Jurkat, Clone E6-1 (cell line): ENCODE data around the gene KAT6B.

Source experiments
- DNase-seq: peaks from one replicate; pipeline ENCODE4 v3.0.0-alpha.2; 2011; ENCODE audit warnings: low read depth, low spot score
- H3K4me3 ChIP-seq: 2 replicates; pipeline ENCODE4 v1.5.1; 2011; ENCODE audit warnings: mild to moderate bottlenecking, low read length, control low read depth, moderate library complexity

KAT6B gene

DNA sequence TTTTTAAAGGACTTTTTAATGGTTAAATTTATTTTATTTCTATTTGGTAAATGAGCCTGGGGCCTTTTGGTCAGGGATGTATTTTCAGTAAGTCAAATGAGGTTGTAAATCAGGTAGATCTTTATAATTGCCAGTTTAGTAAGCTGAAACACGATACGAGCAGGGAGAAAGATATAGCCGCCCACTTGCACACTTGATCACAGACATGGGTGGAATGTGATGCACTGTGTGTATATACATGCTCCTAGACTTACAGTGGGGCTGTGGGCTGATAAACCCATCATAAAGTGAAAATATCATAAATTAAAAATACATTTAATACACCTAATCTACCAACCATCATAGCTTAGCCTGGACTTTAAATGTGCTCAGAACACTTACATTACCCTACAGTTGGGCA, 165.7 kb downstream of the KAT6B start:
- no peak for DNase-seq
- H3K4me3 ChIP-seq = no peak overlapping the region

DNA sequence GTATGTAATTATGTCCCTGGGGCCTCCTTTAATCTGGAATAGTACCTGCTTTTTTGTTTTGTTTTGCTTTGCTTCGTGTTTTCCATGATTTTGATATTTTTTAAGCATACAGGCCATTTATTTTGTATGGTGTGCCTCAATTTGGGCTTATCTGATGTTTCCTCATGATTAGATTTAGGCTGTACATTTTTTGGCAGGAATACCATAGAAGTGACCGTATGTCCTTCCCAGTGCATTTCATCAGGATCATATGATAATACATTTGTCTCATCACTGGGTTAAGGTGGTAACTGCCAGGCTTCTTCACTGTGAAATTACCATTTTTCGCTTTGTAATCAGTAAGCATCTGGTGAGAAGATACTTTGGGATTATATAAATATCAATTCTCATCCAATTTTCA, 167.2 kb downstream of the KAT6B start:
- no peak overlapping the region for H3K4me3 ChIP-seq
- no peak for DNase-seq

DNA sequence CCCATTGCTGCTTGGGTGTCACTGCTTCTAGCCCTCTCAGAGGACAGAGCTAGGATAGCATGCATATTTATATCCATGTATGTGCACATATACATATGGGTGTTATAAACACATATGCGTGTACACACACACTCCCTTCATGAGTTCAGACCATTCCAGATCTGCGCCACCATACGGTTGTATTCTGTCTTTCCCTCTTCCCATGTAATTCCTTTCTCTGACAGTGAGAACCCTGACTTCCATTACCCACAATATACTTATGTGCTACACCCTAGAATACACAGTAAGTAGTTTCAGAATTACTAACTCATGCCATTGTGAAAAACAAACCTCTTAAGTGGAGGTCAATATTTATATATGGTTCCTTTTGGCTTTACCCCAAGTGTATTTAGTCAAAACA, 168.5 kb downstream of the KAT6B start:
- DNase-seq = no peak
- H3K4me3 ChIP-seq = no peak overlapping the region

DNA sequence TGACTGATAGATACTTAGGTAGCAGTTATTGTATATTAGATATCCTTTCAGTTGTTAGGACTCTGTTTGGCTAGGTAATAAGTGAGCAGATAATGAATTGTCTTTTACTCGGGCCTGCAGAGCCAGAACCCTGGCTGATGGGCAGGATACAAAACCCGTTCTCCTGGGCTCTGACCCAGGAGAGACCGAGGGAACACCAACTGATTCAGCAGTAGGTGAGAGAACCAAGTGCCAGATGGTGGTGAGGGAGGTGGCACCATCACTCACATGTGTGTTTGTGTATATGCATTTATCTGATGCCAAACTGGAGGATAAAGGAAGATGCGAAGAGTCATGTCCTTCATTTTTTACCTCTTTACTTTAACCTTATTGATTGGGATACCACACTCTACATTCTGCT, 169.4 kb downstream of the KAT6B start:
- DNase-seq = no peak
- H3K4me3 ChIP-seq = no peak overlapping the region

DNA sequence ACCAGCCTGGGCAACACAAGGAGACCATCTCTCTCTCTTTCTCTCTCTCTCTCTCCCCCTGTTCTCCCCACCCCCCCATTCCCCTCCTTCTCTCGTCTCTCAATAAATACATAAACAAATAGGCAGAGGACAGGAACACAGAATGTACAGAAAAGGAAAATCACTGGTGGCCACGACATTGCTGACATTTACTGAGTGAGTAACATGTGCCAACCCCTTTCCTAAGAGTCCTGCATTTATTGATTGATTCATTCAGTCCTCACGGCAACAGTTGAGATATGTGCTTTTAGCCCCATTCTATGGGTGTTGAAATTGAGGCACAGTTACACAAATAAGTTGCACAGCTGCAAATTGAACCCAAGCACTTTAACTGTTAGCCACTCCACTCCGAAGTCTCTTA, 170.8 kb downstream of the KAT6B start:
- H3K4me3 ChIP-seq = no peak overlapping the region
- no peak for DNase-seq

GRCh38 chr10:75000748-75001321, 174.4 kb downstream of the KAT6B start:
- H3K4me3 ChIP-seq = no peak overlapping the region
- DNase-seq = no peak

GRCh38 chr10:75001715-75002350, 175.4 kb downstream of the KAT6B start:
- no peak for DNase-seq

DNA sequence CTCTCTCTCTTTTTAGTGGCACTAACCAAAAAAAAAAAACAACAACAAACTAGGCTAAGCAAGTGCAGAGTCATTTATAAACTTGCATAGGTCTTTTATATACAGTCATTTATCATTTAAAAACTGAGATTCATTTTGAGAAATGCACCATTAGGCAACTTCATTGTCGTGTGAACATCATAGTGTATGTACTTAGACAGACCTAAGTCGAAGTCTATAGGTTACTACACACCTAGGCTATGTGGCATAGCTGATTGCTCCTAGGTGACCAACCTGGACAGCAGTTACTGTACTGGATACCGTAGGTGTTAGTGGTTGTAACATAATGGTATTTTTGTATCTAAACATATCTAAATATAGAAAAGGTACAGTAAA, 175.9 kb downstream of the KAT6B start:
- H3K4me3 ChIP-seq = no peak overlapping the region
- DNase-seq = no peak

More at GRCh38 chr10:75001715-75002350, 175.4 kb downstream of the KAT6B start:
- no peak overlapping the region for H3K4me3 ChIP-seq

DNA sequence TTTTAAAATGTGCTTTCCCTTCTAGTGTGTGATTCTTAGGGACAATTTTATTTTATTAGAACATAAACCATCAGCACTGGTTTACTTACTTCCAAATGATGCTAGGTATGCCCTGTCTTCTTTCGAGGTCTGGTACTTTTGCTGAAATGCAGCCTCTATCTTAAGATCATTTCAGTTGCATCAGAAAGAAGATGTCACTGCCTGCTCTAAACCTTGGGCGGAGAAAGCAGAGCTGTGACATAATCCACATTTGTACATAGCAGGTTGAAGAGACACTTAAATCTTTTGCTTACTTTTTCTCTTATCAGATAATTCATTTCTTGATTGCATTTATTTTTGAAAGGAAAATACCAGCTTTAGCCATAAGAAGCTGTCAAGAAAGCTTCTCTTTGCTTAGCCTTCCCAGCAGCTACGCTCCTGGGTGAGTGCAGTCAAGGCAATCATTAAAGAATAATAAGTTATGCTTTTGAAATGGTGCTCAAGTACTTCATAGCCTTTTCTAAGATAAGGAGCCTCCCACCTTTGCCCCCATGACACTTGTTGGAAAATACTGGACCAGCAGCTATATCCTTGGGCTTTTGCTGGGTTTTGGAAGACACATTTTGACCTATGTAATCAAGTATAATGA, 176.7 kb downstream of the KAT6B start:
- no peak for DNase-seq
- no peak overlapping the region for H3K4me3 ChIP-seq

DNA sequence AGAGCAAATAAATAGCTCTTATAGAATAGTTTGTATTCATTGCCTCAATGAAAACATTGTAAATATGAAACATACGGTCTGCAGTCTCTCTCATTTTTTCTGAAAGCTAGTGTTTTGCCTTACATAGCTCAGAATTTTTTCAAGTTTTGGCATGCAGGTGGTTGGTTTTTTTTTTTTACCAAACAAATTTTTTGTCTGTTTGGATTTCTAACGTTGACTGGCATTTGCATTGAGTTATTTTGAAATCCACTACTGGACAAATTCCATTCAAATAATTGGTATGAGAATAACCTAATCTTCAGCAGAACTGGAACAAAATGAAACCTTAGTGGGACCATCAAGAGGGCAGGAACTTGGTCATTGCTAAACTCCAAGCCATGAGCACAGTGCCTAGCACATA, 177.5 kb downstream of the KAT6B start:
- H3K4me3 ChIP-seq = no peak overlapping the region
- DNase-seq = no peak

DNA sequence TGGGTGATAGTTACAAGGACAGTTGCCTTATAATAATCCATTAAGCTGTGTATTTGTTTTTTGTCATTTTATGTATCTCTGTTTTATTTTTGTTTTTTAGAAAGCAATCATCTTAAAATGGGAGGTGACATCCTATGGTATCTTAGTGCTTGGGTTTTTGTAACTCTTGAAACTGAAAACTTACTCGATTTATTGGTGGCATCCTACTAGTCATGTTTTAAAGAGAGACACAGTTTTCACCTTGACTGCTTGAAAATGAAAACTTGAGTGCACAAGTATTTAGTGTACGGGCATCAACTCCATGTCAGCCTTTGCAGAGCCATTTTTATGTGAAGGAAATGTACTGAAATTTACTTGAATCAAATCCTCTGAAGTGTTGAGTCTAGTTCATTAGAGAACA, 181.2 kb downstream of the KAT6B start:
- H3K4me3 ChIP-seq = no peak overlapping the region
- DNase-seq = no peak

- H3K4me3 ChIP-seq = no peak overlapping the region
- no peak for DNase-seq
These were observed 182.6 kb downstream of the KAT6B start for GRCh38 chr10:75008952-75009351.

DNA sequence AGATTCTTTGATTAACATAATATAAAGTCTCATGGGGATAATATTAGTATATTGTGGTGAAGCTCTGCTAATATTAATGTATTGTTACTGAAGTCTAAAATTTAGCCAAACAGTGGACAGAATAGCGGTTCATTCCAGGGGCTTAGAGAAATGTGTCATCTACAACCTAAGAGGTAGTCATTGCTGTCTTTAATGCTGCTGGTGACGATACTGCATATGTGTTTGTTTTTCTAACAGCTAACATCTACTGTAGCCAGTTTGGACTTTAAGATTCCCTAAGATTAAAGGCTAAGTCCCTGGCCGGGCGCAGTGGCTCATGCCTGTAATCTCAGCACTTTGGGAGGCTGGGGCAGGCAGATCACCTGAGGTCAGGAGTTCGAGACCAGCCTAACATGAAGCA, 183.0 kb downstream of the KAT6B start:
- no peak overlapping the region for H3K4me3 ChIP-seq
- DNase-seq = no peak

GRCh38 chr10:75010373-75010772, 184.0 kb downstream of the KAT6B start:
- H3K4me3 ChIP-seq = no peak overlapping the region

GRCh38 chr10:75011221-75011620, 184.8 kb downstream of the KAT6B start:
- H3K4me3 ChIP-seq = no peak overlapping the region

More at GRCh38 chr10:75010373-75010772, 184.0 kb downstream of the KAT6B start:
- no peak for DNase-seq

GRCh38 chr10:75012471-75012870, 186.1 kb downstream of the KAT6B start:
- no peak overlapping the region for H3K4me3 ChIP-seq
- no peak for DNase-seq

More at GRCh38 chr10:75011221-75011620, 184.8 kb downstream of the KAT6B start:
- no peak for DNase-seq

DNA sequence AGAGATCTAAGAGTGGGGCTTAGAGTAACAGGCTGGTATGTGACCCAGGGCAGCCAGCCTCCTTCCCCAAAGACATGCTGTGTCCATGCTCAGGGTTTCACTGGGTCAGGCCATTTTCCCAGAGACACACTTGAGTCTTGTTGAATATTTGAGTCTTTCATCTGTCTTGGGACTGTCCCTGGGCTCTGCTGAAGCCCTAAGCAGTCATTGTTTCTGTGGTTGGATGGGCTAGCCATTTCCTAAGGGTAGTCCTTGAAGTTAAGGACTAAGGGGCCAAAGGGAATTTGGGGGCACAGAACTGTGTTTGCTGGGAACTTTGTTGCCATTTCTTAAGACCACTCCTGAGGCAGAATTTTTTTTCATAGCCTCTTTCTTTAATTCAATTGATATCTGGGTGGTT, 186.6 kb downstream of the KAT6B start:
- no peak overlapping the region for H3K4me3 ChIP-seq
- DNase-seq = no peak

GRCh38 chr10:75013522-75013921, 187.1 kb downstream of the KAT6B start:
- no peak for DNase-seq
- H3K4me3 ChIP-seq = no peak overlapping the region

GRCh38 chr10:75014516-75015230, 188.3 kb downstream of the KAT6B start:
- DNase-seq = no peak
- no peak overlapping the region for H3K4me3 ChIP-seq

DNA sequence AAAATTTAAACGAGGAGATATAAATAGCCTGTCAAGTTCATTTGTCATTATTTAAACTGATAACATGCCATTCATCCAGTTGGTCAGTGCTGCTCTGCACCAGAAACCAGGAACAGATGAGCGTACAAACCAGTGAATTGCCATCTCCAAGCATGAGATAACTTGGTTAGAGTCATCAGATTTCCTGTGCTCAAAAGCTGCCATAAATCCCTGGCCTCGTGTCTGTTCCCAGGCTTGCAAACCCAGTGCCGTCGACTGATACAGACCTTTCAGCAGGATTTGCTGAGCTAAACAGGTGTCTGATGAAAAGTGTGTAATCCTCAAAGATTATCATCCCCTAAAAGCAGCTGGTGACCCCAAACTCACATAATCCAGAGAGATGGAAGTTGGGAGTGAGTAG, 189.0 kb downstream of the KAT6B start:
- no peak for DNase-seq
- H3K4me3 ChIP-seq = no peak overlapping the region
